GM21381 (cell line): ENCODE results near the gene LYL1.

ENCODE experiments used
- ATAC-seq: cut with Tn5 transposase; IDR thresholded peaks from one replicate; pipeline ENCODE4 v1.9.1; 2021; ENCODE audit warnings: mild to moderate bottlenecking, moderate library complexity; ENCODE audit not compliant: unreplicated experiment

LYL1 gene

GRCh38 chr19:13130886-13131490, 28.3 kb upstream of the LYL1 start:
- no peak for ATAC-seq

DNA sequence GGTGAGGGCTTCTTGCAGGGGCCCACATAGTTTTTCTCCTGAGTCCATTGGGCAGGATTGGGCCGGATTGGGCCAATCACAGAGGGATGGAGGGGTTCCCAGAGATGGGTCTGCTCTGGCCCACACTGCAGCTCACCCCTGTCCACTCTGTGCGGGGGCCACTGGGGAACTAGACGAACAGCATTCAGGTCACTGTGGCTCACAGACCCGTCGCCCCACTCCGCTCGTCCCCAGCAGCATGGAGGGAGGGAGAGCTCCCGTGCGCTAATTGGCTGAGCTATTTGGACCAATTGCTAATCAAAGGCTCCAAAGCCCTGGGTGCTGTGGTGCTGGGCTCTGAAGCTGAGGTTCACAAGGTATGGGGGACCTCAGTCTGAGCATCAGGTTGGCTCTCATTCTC, 26.7 kb upstream of the LYL1 start:
- no peak for ATAC-seq

DNA sequence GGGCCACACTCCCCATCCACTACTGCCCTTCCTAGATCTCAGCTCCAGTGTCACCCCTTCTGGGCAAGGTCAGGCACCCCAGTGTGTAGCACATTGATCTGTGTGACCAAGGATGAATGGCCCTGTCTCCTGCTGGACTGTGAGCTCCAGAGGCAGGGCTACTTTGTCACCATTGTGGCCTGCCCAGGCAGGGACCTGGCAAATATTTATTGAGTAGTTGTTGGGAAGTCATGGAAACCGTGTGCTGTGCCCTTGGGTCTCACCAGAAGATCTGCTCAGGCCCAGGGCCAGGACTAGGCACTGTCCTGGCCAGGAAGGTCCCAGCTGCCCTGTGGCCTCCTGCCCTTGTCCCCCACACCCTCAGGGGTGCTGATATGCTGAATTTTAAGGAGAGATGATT, 25.9 kb upstream of the LYL1 start:
- ATAC-seq, result no peak

DNA sequence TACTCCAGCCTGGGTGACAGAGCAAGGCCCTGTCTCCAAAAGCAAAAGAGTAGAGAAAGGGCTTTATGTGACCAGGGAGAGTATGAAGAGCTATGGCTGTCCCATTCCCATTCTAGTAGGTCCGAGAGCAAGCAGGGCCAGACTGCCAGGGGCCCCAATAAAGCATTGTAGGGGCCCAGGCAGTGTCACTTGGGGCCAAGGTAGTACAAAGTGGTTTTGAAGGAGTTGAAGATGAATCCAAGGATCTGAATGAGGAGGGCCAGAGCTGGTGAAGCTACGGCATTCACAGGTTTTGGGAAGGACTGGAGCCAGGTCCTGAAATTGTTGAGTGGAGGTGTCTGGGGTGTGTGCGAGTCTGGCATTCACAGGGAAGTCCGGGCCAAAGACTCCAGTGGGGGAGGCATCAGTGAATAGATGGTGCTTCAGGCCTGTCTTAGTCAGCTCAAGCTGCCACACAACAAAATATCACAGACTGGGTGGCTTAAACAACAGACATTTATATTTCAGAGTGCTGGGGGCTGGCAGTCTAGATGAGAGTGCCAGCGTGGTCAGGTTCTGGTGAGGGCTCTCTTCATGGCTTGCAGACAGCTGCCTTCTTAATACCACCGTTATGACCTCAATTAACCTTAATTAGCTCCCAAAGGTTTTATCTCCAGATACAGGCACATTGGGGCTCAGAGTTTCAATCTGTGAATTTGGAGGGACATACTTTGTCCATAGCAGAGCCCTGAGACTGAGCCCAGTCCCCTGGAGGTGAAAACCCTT, 25.3 kb upstream of the LYL1 start:
- ATAC-seq, result no peak

DNA sequence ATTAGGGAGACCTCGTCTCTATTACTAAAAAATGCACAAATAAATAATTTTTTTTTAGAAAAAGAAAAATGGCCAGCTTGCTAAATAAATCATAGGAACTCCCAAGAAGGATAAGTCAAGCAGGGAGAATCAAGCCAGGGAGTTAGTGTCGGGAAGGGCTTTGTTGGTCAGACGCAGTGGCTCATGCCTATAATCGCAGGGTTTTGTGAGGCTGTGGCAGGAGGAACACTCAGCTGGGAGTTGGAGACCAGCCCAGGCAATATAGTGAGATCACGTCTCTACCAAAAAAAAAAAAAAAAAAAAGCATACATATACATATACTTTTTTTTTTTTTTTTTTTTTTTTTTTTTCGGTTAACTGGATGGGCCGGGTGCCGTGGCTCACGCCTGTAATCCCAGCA, 24.4 kb upstream of the LYL1 start:
- no peak for ATAC-seq

- no peak for ATAC-seq
Measured at GRCh38 chr19:13122980-13123957, 20.6 kb upstream of the LYL1 start.

- ATAC-seq, result no peak
Measured at GRCh38 chr19:13122275-13122878, 19.7 kb upstream of the LYL1 start.

DNA sequence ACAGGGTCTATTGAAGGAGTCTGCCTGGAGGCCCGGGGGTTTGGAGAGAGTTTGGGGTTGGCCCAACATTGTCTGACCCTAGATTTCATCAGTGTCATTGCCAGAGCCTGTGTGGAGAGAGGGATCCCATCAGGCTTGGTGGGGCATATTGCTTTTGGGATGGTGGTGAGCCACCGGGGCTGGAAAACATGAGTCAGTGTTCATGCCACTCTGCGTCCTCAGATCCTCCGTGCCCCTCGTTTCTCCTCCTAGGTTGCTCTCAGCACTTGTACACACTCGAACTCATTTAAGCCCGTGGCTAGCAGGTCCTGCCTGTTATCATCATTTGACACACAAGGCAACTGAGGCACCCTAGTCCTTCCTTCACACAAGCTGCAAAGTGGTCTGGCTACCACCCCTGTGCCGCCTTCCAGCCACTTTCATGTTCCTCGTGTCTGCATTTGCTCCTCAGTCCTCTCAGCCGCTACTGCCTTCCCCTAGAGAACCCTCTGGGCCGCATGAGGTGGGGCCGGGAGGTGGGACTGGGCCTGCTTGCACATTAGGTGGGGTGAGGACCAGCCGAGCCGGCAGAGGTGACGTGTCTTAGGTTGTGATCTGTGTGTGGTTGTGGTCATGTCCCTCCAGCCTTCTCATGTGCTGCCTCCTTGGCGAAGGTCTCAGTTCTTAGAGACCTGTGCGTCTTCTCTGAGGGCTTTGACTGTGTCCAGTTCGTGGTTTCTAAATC, 19.1 kb upstream of the LYL1 start:
- no peak for ATAC-seq

DNA sequence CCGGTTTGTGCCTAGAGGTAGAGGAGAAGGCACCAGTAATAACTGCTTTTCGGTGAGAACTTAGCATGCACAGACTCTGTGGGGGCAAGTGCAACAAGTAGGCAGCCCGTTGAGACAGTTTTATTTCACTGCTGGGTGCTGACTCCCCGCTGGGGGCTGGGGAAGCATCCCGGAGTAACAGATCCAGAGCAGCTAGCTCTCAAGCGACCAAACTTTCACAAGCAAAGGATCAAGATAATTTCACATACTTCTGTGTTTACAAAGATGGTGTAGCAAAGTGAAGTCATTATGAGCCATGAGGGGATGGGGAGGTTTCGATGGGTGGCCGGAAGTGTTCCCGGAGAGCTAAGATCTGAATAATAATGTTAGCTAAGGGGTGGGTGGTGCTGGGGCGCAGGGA, 18.2 kb upstream of the LYL1 start:
- ATAC-seq, result no peak

DNA sequence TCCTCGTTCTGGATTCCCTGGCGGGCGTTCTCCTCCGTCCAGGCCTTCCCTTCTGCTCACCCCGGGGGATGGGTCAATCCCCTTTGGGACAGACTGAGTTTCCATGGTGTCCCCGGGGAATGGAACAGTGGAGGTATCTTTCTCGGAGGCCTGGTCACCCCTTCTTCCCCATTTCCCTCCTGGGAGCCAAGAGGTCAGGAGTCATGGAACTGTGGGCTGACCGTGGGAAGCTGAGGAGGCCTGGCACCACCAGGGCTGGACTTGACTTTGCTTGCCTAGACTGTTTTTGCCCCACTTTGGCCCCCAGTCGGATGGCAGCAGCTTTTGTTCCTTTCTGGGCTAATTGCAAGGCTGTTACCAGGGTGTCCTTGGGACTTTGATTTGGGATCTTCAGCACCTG, 17.4 kb upstream of the LYL1 start:
- no peak for ATAC-seq

GRCh38 chr19:13119627-13120026, 17.0 kb upstream of the LYL1 start:
- ATAC-seq, result no peak

DNA sequence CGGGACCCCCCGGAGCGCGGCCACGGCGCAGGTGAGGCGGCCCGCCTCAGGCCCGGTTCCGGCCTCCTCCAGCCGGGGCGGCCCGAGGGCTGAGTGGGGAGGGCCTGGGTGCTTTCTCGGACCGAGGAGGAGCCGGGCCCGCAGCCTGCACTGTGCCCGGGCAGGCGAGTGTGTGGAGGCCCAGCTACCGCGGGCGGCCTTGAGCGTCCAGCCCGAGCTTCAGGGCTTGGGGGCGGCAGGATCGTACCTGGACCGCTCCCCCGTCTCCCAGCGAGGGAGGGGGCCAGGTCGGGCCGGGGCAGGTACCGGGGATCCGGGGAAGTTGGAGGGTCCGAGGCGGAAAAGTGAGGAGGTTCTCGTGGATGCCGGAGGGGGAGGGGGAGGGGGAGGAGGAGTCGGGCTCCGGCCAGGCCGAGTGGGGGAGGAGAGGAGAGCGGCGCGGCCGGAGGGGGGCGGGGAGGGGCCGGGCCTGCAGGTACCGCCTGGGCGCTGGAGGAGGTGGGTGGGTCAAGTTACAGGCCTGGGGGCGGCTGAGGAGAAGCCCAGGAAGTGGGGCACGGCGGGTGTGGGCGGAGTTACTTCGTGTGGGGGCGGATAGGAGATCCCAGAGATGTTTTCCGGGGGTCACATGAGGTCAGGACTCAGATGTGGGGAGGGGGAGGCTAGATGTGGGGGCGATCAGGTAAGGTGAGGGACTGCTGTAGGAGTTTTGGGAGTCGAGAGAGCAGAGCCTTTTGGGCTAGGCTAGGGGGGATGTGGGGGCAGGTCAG, 16.0 kb upstream of the LYL1 start:
- peak; percentile 6 for ATAC-seq

- ATAC-seq, result peak; percentile 51
Measured at GRCh38 chr19:13117772-13118423, 15.2 kb upstream of the LYL1 start, which contains the start of gene NACC1. Gene NACC1, plus strand, starts transcription at chr19:13118264. Its CDS starts 16,944 bp downstream, at chr19:13135208.

DNA sequence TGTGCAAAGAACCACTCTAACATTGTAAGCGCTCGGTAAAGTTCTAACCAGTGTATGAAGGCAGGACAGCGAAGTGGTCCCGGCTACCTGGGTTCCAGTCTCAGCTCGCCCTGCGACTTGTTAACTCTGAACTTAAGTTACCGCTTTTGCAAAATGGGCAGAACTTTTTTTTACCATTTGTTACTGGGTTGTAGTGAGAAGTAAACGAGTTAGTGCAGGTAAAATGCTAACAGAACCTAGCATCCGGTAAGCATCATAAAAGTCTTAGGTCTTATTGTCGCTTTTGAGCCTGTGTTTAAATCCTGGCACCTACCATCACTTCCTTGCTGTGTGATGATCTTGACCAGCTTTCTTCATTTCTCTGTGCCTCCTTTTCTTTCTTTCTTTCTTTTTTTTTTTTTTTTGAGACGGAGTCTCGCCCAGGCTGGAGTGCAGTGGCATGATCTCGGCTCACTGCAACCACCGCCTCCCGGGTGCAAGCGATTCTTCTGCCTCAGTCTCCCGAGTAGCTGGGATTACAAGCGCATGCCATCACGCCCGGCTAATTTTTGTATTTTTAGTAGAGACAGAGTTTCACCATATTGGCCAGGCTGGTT, 14.6 kb upstream of the LYL1 start:
- no peak for ATAC-seq

DNA sequence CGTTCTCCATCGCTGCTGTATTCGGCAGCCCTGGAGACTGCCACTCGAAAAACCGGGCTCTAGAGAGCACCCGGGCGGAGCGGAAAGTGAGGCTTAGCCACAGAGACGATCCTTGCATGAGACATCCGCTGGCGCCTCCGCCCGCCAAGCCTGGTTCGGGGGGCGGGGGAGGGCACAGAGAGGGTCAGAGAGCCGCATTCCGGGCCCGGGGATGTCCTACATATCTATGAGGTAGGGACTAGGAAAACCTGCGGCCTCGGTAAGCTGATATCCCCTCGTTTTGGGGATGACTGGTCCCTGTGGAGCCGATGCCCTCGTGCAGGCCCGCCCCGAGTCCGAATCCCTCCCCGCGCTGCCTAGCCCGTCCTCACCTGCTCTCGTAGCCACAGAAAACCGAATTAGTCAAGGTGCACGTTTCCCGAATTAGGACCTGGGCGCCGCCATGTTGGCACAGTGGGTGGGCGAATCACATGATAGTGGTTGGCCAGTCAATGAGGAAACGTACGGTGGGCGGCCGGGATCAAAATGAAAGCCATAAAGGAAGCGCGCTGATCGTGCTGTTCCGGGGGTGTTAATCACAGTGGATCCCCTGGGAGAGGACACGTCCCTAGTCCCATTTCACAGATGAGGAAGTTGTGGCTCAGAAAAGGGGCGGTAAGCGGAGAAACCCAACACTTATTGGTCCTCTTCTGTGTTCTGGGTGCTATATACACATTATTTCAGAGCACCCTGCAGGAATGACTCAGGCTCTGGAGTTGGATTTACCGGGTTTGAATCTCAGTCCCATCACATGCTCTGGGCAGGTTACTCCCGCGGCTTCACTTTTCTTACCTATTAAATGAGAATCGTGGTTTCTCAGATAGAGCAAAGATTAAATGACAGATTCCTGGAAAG, 13.9 kb upstream of the LYL1 start, which contains the start of gene TRMT1:
Gene TRMT1 (minus strand): TSS at position 459 of the 894 bp plus-strand sequence. CDS start 341 bp downstream, at position 118.
- ATAC-seq, result peak; percentile 49

DNA sequence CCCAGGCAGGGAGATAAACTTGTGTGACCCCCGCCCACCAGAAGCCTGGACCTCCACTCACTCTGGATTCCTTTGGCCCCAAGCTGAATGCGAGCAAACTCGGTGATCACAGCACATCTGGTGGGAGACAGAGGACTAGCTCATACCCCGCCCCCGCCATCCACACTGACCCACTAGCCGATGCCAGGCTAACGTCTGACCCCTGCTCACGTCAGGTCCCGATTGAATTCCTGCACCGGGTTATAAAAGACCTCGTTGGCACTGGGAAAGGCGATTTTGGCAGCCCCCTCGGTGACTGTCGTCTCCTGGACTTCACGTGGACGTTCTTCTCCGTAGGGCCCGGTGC, 13.3 kb upstream of the LYL1 start:
- no peak for ATAC-seq

GRCh38 chr19:13112555-13112954, 9.9 kb upstream of the LYL1 start:
- ATAC-seq, result no peak
